K562 (cell line): ENCODE results near the gene DUSP28. TPM values are rescaled to one million over a fixed set of nuclear protein-coding genes. Genes with fewer than 3 reads are reported as not detected.

ENCODE experiments used
- ATAC-seq: fragments of 200-7000 bp; cut with Tn5 transposase; 3 replicates; pipeline ENCODE4 v1.9.1; 2020; ENCODE audit warnings: moderate library complexity
- BruUV-seq: library from RNA; stranded (reverse); fragments of 400-500 nt; replicated peaks from 2 replicates; lab custom pipeline; 2021; lab: Mats Ljungman, UMichigan
- CTCF ChIA-PET: fragments of 300-600 bp; formaldehyde crosslinking; extraction: SDS; loops from one replicate; lab custom pipeline; 2021; ENCODE audit warnings: low intra/inter-chr PET ratio; lab: Yijun Ruan, JAX
- POLR2A ChIA-PET: fragments of 300-600, 350-650 bp; sonication (Branson Sonifier 250); formaldehyde crosslinking; extraction: SDS; loops from one replicate; lab custom pipeline; 2021; ENCODE audit warnings: antibody characterized with exemption, inconsistent platforms; lab: Yijun Ruan, JAX
- DNase-seq, 4 experiments: peaks; one replicate each; pipeline versions ENCODE4 v3.0.0 to v3.0.0-alpha.2; 2011 to 2018; ENCODE audit warnings: low spot score in 3 of 4, mixed read lengths in 3 of 4; ENCODE audit errors: extremely low read depth in 1 of 4
- FAIRE-seq: peaks from 2 replicates; lab custom pipeline; 2011; peaks lifted over from hg19 to GRCh38; lab: Jason Lieb, UNC
- H2AFZ ChIP-seq: 2 replicates; pipeline ENCODE4 v1.6.0; 2011; ENCODE audit warnings: low read depth, low read length, control low read depth, inconsistent platforms
- H3K27ac ChIP-seq: fragments of 200-600 bp; 3 replicates; pipeline ENCODE4 v1.8.0; 2011; ENCODE audit warnings: low read depth, mild to moderate bottlenecking, control low read depth, inconsistent platforms, low read length, moderate library complexity, mixed read lengths; ENCODE audit errors: extremely low read depth
- H3K27me3 ChIP-seq, 2 experiments: fragments of 300-600 bp in 1 of 2; 2 replicates in 1 of 2; 3 replicates in 1 of 2; pipeline versions ENCODE4 v1.6.0 to v1.8.0; 2011; ENCODE audit warnings: inconsistent platforms in 2 of 2, low read length in 2 of 2, mild to moderate bottlenecking in 1 of 2, mixed read lengths in 1 of 2, moderate library complexity in 1 of 2; ENCODE audit not compliant: control insufficient read depth in 2 of 2, insufficient read depth in 2 of 2
- H3K36me3 ChIP-seq: fragments of 300-600 bp; 3 replicates; pipeline ENCODE4 v1.8.0; 2011; ENCODE audit warnings: mild to moderate bottlenecking, low read length, inconsistent platforms; ENCODE audit not compliant: control insufficient read depth, insufficient read depth
- H3K4me1 ChIP-seq, 2 experiments: fragments of 200-600 bp in 1 of 2; replicated peaks in 1 of 2; 2 replicates in 1 of 2; 3 replicates in 1 of 2; pipeline versions ENCODE4 v1.5.1 to v1.8.0; 2011; ENCODE audit warnings: inconsistent platforms in 2 of 2, low read length in 2 of 2, mild to moderate bottlenecking in 1 of 2, mixed read lengths in 1 of 2, moderate library complexity in 1 of 2; ENCODE audit not compliant: control insufficient read depth in 2 of 2, insufficient read depth in 2 of 2
- H3K4me2 ChIP-seq: 2 replicates; pipeline ENCODE4 v1.6.1; 2011; ENCODE audit warnings: low read length, control low read depth, inconsistent platforms, mixed read lengths; ENCODE audit not compliant: insufficient read depth
- H3K4me3 ChIP-seq: fragments of 200-600 bp; sonication (generic), shearing (Covaris generic); 2 replicates; pipeline ENCODE4 v1.5.1; 2016; ENCODE audit warnings: control low read depth, inconsistent platforms
- H3K79me2 ChIP-seq: fragments of 200-600 bp; 3 replicates; pipeline ENCODE4 v1.8.0; 2011; ENCODE audit warnings: low read length, inconsistent platforms; ENCODE audit not compliant: control insufficient read depth, insufficient read depth
- H3K9ac ChIP-seq, 2 experiments: 2 replicates each; pipeline versions ENCODE4 v1.6.0 to v1.6.1; 2011; ENCODE audit warnings: low read depth in 2 of 2, low read length in 2 of 2, control low read depth in 1 of 2, inconsistent platforms in 1 of 2, mild to moderate bottlenecking in 1 of 2, mixed read lengths in 1 of 2; ENCODE audit not compliant: insufficient read depth in 1 of 2
- H3K9me1 ChIP-seq: one replicate; pipeline ENCODE4 v1.6.0; 2011; ENCODE audit warnings: inconsistent platforms, mild to moderate bottlenecking, low read length, moderate library complexity; ENCODE audit not compliant: control insufficient read depth, insufficient read depth
- H3K9me3 ChIP-seq: replicated peaks from 2 replicates; pipeline ENCODE4 v1.5.1; 2011; ENCODE audit warnings: low read depth, low read length, inconsistent platforms; ENCODE audit not compliant: control insufficient read depth, insufficient read depth
- H4K20me1 ChIP-seq: replicated peaks from 2 replicates; pipeline ENCODE4 v1.6.1; 2011; ENCODE audit warnings: low read length, inconsistent platforms, mixed read lengths; ENCODE audit not compliant: control insufficient read depth, insufficient read depth
- ASH1L ChIP-seq: fragments of 450-650 bp; IDR thresholded peaks from 2 replicates; pipeline ENCODE4 v1.6.1; 2018; ENCODE audit warnings: borderline replicate concordance, mild to moderate bottlenecking, low read depth; ENCODE audit not compliant: partially characterized antibody
- ATF7 ChIP-seq: fragments of 450-650 bp; IDR thresholded peaks from 2 replicates; pipeline ENCODE4 v1.7.1; 2014; ENCODE audit warnings: mild to moderate bottlenecking, moderate library complexity
- CHD2 ChIP-seq: IDR thresholded peaks from 2 replicates; pipeline ENCODE4 v1.6.1; 2011; ENCODE audit warnings: low read depth, low read length
- ELF2 ChIP-seq: fragments of 250-450 bp; sonication (Bioruptor Pico); IDR thresholded peaks from 2 replicates; pipeline ENCODE4 v1.5.0; 2021; ENCODE audit warnings: mild to moderate bottlenecking
- EP300 ChIP-seq: IDR thresholded peaks from 2 replicates; pipeline ENCODE4 v1.6.1; 2012; ENCODE audit warnings: low read length, improper control_type of control experiment
- ERF ChIP-seq: fragments of 450-650 bp; formaldehyde crosslinking; IDR thresholded peaks from 2 replicates; pipeline ENCODE4 v1.4.0; 2020; ENCODE audit warnings: mild to moderate bottlenecking, mixed read lengths
- KDM1A ChIP-seq, 2 experiments: fragments of 450-650 bp; IDR thresholded peaks; 2 replicates each; pipeline ENCODE4 v1.6.1; 2016; ENCODE audit warnings: mild to moderate bottlenecking in 2 of 2
- MBD2 ChIP-seq: sonication (generic); IDR thresholded peaks from 2 replicates; pipeline ENCODE4 v1.6.1; 2016; ENCODE audit warnings: low read depth, borderline replicate concordance
- NFE2 ChIP-seq: IDR thresholded peaks from 2 replicates; pipeline ENCODE4 v1.6.1; 2014; ENCODE audit warnings: antibody characterized with exemption, low read depth
- RFX5 ChIP-seq: IDR thresholded peaks from 2 replicates; pipeline ENCODE4 v1.6.1; 2011; ENCODE audit warnings: low read depth, mild to moderate bottlenecking, improper control_type of control experiment, low read length
- SP2 ChIP-seq: IDR thresholded peaks from 2 replicates; pipeline ENCODE4 v1.6.1; 2011; ENCODE audit warnings: mild to moderate bottlenecking, low read depth, low read length, moderate library complexity; ENCODE audit not compliant: poor library complexity, severe bottlenecking; ENCODE audit errors: extremely low read depth
- SRF ChIP-seq, 2 experiments: fragments of 250-450, 450-650 bp in 1 of 2; sonication (Bioruptor Pico) in 1 of 2; sonication (generic) in 1 of 2; formaldehyde crosslinking; IDR thresholded peaks; 2 replicates each; pipeline versions ENCODE4 v1.5.0 to v1.5.1; 2020 to 2022; ENCODE audit warnings: mild to moderate bottlenecking in 1 of 2, missing genetic modification reagents in 1 of 2
- ZC3H8 ChIP-seq: fragments of 450-650 bp; IDR thresholded peaks from 2 replicates; pipeline ENCODE4 v1.6.1; 2017
- ZNF384 ChIP-seq: IDR thresholded peaks from 2 replicates; pipeline ENCODE4 v1.6.1; 2012; ENCODE audit warnings: low read depth, low read length, improper control_type of control experiment
- WGBS: fragments of 100-300 bp; shearing (Covaris generic); methylation state at CpG from one replicate; pipeline ENCODE4 v1.1.6; 2016; ENCODE audit warnings: low coverage, mixed read lengths; ENCODE audit not compliant: insufficient coverage; ENCODE audit errors: missing lambda C conversion rate; 5-methylcytosine and 5-hydroxymethylcytosine counted together
- in situ Hi-C: fragments of 300-500 bp; cut with MboI; formaldehyde crosslinking; loops from 4 replicates; pipeline ENCODE4 v1.15.0; 2018; ENCODE audit warnings: inconsistent platforms, mixed read lengths
- intact Hi-C: fragments of 100-400 bp; cut with micrococcal nuclease; formaldehyde crosslinking; loops from 2 replicates; pipeline ENCODE4 v1.14.2; 2022
- polyA plus RNA-seq, 8 experiments: library from polyadenylated mRNA; depleted of rRNA in 4 of 8; stranded (reverse) in 5 of 8; unstranded in 3 of 8; fragments of >200 nt; fragmentation: Nextera tagmentation in 2 of 8; fragmentation: Illumina TruSeq in 1 of 8; extraction: Ambion mirVana in 2 of 8; extraction: Trizol in 1 of 8; gene quantifications; 2 replicates each; pipeline versions ENCODE4 v1.2.1 to v1.2.3, GENCODE V29; 2011 to 2014; ENCODE audit warnings: inconsistent platforms in 1 of 8, missing spikeins in 1 of 8
- total RNA-seq, 7 experiments: library from RNA; depleted of rRNA in 6 of 7; stranded (reverse); fragments of >200 nt in 6 of 7; fragmentation: Illumina TruSeq in 2 of 7; extraction: Trizol in 2 of 7; gene quantifications; 2 replicates each; pipeline versions ENCODE4 v1.2.1 to v1.2.3, GENCODE V29; 2011 to 2021; ENCODE audit warnings: low replicate concordance in 1 of 7

Gene DUSP28
- total and polyA plus RNA-seq, 9 of the 15 experiments (the other 6 are each of a cell fraction or from before 2014, with no cell fraction given): 2.8 to 8.1 (median 4.2) TPM

DNA sequence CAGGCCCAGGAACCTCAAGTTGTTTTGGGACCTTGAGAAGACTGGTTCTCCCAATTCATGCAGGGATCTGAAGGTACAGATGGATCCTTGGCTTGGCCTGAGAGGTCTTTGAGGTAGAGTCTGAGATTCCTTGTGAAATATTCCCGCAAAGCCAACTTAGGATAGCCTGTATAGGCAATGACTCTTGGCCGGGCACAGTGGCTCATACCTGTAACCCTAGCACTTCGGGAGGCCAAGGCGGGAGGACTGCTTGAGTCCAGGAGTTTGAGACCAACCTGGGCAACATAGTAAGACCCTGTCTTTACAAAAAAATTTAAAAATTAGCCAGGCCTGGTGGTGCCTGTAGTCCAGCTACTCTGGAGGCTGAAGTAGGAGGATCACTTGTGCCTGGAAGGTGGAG, 42.8 kb upstream of the DUSP28 start:
- H4K20me1 ChIP-seq: no peaks in the 10 kb centered on the region
- 0 out of 2 replicates have a peak, but pooled peaks cover 2% of the 10 kb centered on the region for H3K9me3 ChIP-seq
- 100% methylated on average over 2 of the region's 4 CpGs for WGBS
- intact Hi-C loops (loop anchor here (10.0 kb wide), 2 partner anchors 47 to 187 kb away; partner anchors contain the start of genes DUSP28 and RNPEPL1), in situ Hi-C loops (no loop called here)
- TF ChIP-seq CHD2: no peak
- TF ChIP-seq NFE2: no peak
- no peak for TF ChIP-seq ERF
- BruUV-seq: no TSS peak
- ChIA-PET POLR2A (no interaction called here), CTCF (no interaction called here)
- H3K36me3 ChIP-seq: peaks cover 11% of the 10 kb centered on the region; the same call in 1 of the 3 replicates
- no peak overlapping the region for H2AFZ ChIP-seq
- peaks cover 2 to 6% of the 10 kb centered on the region in 2 experiments; a peak in 2 of 5 replicates for H3K4me1 ChIP-seq
- H3K79me2 ChIP-seq: no peaks in the 10 kb centered on the region
- no peak overlapping the region for H3K4me2 ChIP-seq
- no peak for DNase-seq
- no peak overlapping the region for H3K4me3 ChIP-seq
- no peak overlapping the region for H3K9ac ChIP-seq
- no peaks in the 10 kb centered on the region for H3K9me1 ChIP-seq
- no peak for FAIRE-seq
- no peaks in the 10 kb centered on the region for H3K27me3 ChIP-seq
- no peak overlapping the region for H3K27ac ChIP-seq
- no peak for ATAC-seq

DNA sequence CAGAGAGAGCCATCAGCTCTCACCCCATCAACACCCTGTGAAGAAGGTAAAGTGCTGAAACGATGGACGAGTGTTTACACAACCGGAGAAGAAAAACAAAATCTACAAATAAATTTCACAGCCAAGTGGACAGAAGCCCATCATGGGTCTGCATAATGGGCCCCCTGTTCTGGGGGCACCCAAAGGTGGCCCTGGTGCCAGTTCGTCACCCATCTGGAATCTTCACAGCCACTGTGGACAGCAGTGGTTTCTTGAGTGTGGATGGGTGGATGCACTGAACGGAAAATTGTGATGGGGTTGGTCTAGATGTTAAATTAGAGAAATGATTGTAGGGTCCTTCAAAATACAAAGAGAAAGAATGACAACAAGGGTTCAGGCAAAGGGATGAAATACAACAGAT, 41.2 kb upstream of the DUSP28 start:
- no peak for TF ChIP-seq ELF2 (CRISPR knock-in tag)
- no peak for TF ChIP-seq ZC3H8
- no peak for TF ChIP-seq RFX5
- no peak for TF ChIP-seq KDM1A (IDR thresholded peaks at IDR 0.05)
- TF ChIP-seq ZNF384: no peak
- no peak for TF ChIP-seq ATF7
- TF ChIP-seq MBD2: no peak
- no peak for TF ChIP-seq ASH1L
- TF ChIP-seq SP2: no peak
- no peak for TF ChIP-seq SRF (CRISPR knock-in tag; IDR thresholded peaks at IDR 0.05)
- TF ChIP-seq EP300: no peak
- no TSS peak for BruUV-seq
- Histone ChIP-seq H3K79me2 (no peaks in the 10 kb centered on the region), H3K4me3 (no peak overlapping the region), H3K4me1 (peaks cover 0 to 1% of the 10 kb centered on the region in 2 experiments; a peak in 1 of 5 replicates), H3K27ac (no peak overlapping the region), H2AFZ (no peak overlapping the region), H3K36me3 (peaks cover 20% of the 10 kb centered on the region; the same call in 1 of the 3 replicates), H3K9me1 (no peaks in the 10 kb centered on the region), H3K4me2 (no peak overlapping the region), H3K9me3 (0 out of 2 replicates have a peak, but pooled peaks cover 4% of the 10 kb centered on the region), H4K20me1 (no peaks in the 10 kb centered on the region), H3K27me3 (no peaks in the 10 kb centered on the region), H3K9ac (no peak overlapping the region)
- in situ Hi-C loops: no loop called here
- ATAC-seq: no peak
- ChIA-PET CTCF (no interaction called here), POLR2A (no interaction called here)
- WGBS: 93% methylated on average over 5 of the region's 5 CpGs
- no peak for DNase-seq
- no peak for FAIRE-seq
- intact Hi-C loops: loop anchor here (10.0 kb wide), 2 partner anchors 46 to 186 kb away; partner anchors contain the start of genes DUSP28 and RNPEPL1
